ENCODE results near the gene TEX38.
A peak's percentile ranks its signal among the peaks of the same experiment; 100 is the strongest.
"Not testable (repeated sequence)": the region's sequence is repeated elsewhere in the genome, so short reads cannot be mapped to it uniquely, and the experiment has no call there.

TEX38 gene

DNA sequence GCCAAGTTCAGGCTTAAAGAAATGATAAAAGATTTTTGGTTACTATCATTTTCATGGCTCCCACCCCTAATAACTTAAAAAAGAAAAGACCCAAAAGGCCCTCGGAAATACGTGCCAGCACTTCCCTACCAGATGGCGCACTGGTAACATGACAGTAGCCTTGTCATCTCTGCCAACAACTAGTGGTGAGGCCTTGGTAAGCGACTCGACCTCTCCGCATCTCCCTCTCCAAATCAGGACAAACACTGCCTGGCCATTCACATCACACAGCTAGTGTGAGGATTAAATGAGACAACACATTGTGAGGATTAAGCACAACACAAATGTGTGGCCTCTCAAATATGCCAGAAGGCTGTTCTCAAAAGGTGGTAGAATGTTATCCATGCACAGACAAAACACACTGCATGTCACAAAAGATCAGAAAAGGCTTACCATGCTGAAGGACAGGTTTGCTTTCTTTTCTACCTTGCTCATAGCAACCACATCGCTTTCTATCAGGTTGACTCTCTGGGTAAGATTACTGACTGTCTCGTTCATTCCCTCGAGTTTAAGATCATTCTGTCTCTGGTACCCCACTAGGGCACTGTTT, 16.4 kb downstream of the TEX38 start:
- DNase-seq (ENCODE audit: low read depth) = no peak

DNA sequence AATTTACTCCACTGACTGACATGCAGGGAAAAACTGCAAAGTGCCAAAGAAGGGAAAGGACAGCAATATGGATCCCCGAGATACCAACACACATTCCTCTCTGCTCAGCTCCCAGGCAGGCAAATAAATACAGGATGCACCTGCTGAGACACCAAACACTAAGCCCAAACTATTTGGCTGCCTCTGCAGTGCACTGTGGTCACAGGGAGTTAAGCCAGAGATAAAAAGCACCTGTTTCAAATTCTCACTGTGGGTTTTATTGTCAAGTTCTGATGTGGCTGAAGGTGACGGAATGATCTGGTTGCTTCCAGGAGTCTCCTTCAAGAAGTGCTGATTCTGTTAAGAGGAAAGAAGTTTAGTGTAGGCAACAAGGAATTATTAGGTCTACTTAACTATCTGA, 17.7 kb downstream of the TEX38 start:
- no peak for DNase-seq (ENCODE audit: low read depth)

DNA sequence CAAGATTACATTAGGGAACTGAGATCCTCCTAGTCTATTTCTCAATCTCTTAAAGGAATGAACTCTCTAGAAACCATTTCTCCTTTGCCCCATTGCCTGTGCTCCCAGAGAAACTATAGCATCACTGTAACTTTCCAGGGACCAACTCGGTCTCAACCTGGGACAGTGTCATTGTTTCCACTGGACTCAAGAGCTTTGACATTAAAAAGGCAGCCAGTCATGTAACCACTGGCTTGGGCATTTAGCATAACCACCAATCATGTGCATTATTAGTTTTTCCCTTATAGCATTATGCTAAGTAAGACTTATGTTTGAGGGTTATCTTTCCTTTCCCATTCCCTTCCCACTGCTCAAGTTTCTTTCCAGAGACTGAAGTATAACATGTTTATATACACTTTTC, 18.2 kb downstream of the TEX38 start:
- DNase-seq (ENCODE audit: low read depth) = no peak

DNA sequence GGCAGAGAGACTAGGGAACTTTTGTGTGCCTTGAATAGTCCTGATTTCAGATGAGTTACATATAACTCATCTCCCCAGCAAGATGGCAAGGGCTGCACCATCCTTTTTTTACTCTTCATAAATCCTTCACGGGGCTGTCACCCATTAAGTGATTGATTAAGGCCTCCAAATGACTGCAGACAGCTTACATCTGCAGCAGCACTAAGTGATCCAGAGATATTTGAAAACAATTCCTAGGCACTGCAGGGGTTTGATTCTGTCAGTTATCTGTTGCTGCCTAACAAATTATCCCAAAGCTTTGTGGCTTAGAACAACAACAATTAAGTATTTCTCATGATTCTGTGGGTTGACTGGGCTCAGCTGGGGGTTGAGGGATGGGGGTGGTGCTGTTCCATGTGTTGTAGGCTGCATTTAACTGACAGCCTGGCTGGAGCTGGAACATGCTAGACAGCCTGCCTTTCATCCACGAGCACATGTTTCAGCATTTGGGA, 19.3 kb downstream of the TEX38 start:
- no peak for DNase-seq (ENCODE audit: low read depth)

DNA sequence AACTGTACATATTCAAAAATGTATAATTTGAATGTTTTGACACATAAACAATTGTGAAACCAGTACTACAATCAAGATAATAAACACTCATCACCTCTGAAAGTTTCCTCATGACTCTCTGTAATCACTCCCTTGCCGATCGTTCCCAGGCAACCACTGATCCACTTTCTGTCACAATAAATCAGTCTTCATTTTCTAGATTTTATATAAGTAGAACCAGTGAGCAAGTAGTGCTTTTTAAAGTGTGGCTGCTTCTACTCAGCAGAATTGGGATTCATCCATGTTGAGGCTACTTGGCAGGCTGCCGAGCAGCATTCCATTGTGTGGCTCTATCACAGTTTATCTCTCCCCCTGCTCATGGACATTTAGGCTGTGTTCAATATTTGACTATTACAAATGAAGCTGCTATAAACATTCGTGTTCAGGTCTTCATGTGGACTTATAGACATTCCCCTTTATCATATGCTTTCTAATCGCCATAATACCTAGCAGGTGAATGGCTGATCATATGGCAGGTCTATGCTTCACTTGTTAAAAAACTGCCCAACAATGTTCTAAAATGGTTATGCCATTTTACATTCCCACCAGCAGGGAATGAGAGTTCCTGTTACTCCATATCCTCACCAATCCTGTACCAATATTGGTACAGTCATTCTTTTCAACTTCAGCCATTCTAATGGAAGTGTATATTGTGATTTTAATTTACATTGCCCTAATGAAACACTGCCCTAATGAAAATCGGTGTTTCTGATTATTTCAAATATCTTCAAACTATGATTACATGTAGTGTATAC, 20.5 kb downstream of the TEX38 start:
- DNase-seq (ENCODE audit: low read depth) = no peak

DNA sequence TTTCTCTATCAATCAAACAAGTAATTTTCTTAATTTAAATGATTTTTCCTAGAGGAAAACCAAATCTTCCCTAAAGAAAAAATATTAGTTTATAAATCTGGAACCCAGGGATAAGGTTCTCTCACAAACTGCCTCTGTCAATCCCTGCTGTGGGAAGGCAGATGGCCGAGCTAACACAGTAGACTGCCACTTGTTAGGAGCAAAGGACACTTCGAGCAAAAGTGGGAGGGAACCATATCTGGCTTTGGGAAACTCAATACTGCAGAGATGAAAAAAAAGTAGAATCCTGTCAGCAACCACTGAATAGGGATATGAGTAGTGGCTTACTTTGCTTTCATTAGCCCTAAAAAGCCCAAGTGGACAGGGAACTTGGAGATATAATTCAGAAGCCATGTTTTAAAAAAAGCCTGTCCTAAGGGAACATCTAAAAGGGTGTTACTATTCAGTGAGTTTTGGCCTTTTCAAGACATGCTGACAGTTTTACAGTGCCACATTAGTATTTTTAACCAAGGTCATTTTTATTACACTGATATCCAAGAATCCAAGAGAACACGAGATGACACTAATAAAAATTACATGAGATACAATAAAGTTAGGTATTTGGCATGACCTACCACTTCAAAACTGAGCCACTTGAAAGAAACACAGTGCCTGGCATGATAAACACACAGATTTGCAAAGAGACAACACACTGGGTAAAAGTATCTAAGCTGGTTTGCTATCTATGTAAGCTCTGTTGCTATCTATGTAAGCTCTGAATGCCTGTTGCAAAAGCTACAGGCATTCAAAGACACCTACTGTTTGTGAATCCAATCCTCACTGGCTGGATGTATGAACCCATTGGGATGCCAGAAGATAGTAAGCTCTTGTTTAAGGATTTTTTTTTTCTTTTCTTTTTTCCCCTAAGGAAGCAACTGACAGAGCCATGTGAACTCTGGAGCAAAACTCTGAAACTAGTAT, 21.4 kb downstream of the TEX38 start:
- no peak for DNase-seq (ENCODE audit: low read depth)

DNA sequence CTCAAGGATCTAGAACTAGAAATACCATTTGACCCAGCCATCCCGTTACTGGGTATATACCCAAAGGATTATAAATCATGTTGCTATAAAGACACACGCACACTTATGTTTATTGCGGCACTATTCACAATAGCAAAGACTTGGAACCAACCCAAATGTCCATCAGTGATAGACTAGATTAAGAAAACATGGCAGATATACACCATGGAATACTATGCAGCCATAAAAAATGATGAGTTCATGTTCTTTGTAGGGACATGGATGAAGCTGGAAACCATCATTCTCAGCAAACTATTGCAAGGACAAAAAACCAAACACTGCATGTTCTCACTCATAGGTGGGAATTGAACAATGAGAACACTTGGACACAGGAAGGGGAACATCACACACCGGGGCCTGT, 23.0 kb downstream of the TEX38 start:
- not testable (repeated sequence) for DNase-seq (ENCODE audit: low read depth)

DNA sequence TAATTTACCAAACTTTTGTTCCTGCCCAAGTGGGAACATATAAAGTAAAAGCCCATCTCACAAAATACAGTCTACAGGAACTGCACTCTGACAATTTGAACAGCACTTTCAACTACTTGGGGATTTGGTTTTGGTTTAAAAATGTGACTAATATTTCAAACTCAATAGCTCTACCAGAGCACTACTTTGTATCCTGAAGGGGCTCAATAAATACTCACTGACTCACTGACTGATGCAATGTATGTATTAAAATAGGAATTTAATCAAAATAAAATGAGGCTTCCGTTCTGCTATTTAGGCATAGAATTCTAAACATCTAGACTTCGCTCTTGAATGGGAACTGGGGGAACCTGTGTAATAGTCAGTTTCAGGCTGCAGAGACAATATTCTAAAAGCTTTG, 25.4 kb downstream of the TEX38 start:
- DNase-seq (ENCODE audit: low read depth) = no peak

- no peak for DNase-seq (ENCODE audit: low read depth)
Measured at GRCh38 chr1:46699666-46700065, 28.0 kb downstream of the TEX38 start.

- no peak for DNase-seq (ENCODE audit: low read depth)
Measured at GRCh38 chr1:46703927-46704641, 32.4 kb downstream of the TEX38 start.

DNA sequence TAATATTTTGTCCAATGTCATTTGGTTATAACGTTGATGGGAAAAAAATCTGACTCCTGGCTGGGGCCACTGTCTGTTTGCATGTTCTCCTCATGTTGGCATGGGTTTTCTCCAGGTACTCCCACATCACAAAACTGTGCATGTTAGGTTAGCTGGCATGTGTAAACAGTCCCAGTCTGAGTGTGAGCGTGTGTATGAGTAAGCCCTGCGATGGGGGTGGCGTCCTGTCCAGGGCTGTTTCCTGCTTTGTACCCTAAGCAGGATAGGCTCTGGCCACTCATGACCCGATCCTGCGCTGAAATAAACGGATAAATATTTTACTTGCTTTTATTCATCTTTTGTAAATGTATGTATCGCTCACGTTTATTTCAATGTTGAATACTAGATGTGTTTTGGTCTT, 33.8 kb downstream of the TEX38 start:
- no peak for DNase-seq (ENCODE audit: low read depth)

DNA sequence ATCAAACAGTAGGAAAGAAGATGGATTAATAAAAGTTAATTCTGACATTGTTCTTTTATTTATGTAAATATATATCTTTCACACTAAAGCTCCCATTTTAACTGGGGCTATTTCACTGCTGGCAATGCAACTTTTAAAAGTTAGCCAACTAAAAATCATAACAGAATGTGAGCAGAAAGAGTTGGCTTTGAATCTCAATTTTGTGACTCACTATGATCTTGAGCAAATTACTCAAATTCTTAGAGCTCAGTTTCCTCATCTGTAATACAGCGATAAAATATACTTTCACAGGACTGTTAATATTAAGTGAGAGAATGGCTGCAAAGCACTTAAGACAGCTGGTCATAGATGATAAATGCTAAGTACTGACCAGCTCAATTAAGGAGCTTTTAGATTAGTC, 36.5 kb downstream of the TEX38 start:
- no peak for DNase-seq (ENCODE audit: low read depth)

DNA sequence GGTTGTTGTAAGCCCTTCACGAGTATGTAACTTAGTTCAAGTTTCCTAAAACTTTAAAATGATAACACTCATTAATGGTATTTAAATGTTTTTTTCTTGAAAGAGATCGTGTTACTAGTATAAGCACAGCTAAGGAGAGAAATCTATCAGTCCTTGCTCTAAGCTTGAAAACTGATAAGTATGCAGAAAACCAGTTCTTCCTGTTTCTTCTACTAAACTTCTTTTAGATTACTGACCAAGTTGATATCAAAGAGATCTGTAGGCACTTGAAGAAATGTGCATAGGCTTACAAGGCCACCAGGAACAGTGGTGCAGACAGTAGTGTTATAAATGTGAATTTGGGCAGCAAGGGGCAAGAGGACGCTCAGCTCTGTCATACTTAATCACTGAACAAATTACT, 43.3 kb downstream of the TEX38 start:
- no peak for DNase-seq (ENCODE audit: low read depth)

DNA sequence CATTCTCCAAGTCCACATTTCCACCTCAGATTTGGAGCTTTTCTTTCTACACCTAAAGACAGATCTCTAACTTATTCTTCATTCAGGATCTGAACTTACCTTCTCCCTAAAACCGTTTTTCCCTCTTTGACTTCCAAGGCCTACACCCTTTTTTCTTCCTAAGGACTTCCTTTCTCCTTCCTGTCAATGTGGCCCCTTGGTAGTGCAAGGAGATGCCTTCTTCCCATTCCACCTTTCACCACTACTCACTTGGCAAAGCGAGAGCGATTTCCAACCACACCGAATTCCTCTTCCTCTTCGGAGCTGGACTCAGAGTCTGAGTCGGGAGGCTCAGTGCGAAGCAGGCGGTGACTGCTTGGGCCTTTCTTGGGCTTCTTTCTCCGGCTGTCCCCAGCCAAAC, 46.0 kb downstream of the TEX38 start:
- no peak for DNase-seq (ENCODE audit: low read depth)

DNA sequence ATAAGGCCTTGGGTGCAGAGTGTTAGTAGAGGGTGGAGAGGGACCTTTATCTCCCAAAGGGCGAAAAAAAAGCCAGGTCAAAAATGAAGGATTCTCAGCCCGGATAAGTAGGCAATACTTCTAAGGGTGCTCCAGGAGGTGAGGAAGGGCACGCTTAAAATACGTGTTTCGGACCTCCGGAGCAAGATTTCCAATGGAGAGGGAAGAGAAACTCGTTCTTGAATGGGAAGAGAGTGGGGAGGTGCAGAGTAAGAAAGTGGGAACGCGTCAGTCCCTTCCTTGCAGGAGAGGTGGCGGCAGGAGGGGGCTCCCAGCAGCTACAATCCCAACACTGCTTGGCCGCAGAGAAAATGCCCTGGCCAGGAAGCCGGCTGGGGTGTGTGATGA, 46.7 kb downstream of the TEX38 start:
- DNase-seq (ENCODE audit: low read depth) = no peak

- peak; percentile 99 for DNase-seq (ENCODE audit: low read depth)
Measured at GRCh38 chr1:46718727-46719622, 47.3 kb downstream of the TEX38 start, which contains the start of gene EFCAB14. EFCAB14 (minus strand) TSS chr1:46719114; CDS start chr1:46718087, 1,027 bp downstream.

DNA sequence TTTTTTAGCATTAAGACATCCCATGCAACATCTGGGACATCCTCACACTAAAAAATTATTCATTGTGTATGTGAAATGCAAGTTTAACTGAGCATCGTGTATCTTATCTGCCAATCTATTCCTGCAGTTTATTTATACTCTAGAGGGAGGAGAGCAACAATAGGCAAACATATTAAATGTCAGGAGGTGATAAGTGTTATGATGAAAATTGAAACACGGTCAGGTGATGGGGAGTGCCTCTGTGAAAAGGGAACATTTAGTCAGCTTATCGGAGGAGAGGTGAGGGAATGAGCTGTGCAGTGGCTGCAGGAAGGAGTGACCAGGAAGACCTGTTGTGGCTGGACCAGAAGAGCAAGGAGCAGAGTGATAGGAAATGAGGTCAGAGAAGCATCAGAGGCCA, 48.0 kb downstream of the TEX38 start:
- DNase-seq (ENCODE audit: low read depth) = no peak

DNA sequence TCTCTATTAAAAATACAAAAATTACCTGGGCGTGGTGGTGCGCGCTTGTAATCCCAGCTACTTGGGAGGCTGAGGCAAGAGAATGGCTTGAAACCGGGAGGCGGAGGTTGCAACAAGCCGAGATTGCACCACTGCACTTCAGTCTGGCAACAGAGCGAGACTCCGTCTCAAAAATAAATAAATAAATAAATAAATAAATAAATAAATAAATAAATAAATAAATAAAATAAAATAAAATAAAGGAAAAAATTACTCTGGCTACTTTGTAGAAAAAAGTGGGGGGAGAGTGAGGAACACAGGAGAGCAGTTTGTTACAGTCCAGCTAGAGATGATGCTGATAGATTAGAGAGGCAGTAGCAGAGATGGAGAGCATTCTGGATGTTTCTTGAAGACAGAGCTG, 48.7 kb downstream of the TEX38 start:
- DNase-seq (ENCODE audit: low read depth) = not testable (repeated sequence)

GRCh38 chr1:46721204-46721603, 49.5 kb downstream of the TEX38 start:
- DNase-seq (ENCODE audit: low read depth) = no peak

DNA sequence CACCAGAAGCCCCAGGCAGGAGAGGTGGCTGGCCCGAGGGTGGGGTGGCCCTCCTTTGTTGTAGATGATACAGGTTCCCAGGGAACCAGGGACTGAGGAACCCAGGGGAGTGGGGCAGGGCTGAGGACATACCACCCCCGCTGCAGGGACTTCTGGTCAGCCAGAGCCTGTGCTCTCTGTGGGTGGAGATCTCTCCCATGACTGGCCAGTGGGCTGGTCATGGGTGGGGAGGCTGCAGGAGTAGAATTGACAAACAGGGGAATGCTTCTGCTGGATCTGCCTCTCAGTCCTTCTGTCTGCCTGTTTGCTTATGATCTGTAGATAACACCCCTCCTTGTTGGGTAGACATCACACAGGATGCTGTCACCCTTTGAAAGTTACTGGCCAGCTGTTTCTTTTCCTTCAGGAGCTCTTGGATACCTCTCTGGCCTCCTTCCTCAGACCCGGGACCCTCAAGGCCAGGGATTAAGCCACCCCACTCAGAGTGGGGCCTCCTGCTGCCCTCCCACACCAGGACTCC, 50.1 kb downstream of the TEX38 start:
- no peak for DNase-seq (ENCODE audit: low read depth)
